Neutrophil (primary cell): Measurements from ENCODE around the gene UROC1.

Experiments used
- H3K27ac ChIP-seq: fragments of 200-600 bp; sonication (generic); 2 replicates; pipeline ENCODE4 v1.5.1; 2016; ENCODE audit warnings: mild to moderate bottlenecking, moderate library complexity
- H3K27me3 ChIP-seq: fragments of 200-600 bp; sonication (generic); 2 replicates; pipeline ENCODE4 v1.6.0; 2016; ENCODE audit warnings: mild to moderate bottlenecking
- H3K36me3 ChIP-seq: fragments of 200-600 bp; sonication (generic); 2 replicates; pipeline ENCODE4 v1.5.1; 2017
- H3K4me1 ChIP-seq, 2 experiments: fragments of 200-600 bp in 1 of 2; sonication (generic) in 1 of 2; 1 replicate in 1 of 2; 2 replicates in 1 of 2; pipeline versions ENCODE4 v1.5.1 to v1.6.1; 2013 to 2016; ENCODE audit warnings: low read depth in 1 of 2, low read length in 1 of 2, mild to moderate bottlenecking in 1 of 2, moderate library complexity in 1 of 2; ENCODE audit not compliant: control insufficient read depth in 1 of 2, insufficient read depth in 1 of 2
- H3K4me3 ChIP-seq, 2 experiments: fragments of 200-600 bp in 1 of 2; sonication (generic) in 1 of 2; 1 replicate in 1 of 2; 2 replicates in 1 of 2; pipeline ENCODE4 v1.5.1; 2013 to 2016; ENCODE audit warnings: low read depth in 1 of 2, low read length in 1 of 2, mild to moderate bottlenecking in 1 of 2, moderate library complexity in 1 of 2
- H3K9me3 ChIP-seq: fragments of 200-600 bp; sonication (generic); 2 replicates; pipeline ENCODE4 v1.5.1; 2016
- CTCF ChIP-seq: fragments of 200-600 bp; sonication (generic); IDR thresholded peaks from 2 replicates; pipeline ENCODE4 v1.5.1; 2016; ENCODE audit warnings: antibody characterized with exemption

UROC1 gene

DNA sequence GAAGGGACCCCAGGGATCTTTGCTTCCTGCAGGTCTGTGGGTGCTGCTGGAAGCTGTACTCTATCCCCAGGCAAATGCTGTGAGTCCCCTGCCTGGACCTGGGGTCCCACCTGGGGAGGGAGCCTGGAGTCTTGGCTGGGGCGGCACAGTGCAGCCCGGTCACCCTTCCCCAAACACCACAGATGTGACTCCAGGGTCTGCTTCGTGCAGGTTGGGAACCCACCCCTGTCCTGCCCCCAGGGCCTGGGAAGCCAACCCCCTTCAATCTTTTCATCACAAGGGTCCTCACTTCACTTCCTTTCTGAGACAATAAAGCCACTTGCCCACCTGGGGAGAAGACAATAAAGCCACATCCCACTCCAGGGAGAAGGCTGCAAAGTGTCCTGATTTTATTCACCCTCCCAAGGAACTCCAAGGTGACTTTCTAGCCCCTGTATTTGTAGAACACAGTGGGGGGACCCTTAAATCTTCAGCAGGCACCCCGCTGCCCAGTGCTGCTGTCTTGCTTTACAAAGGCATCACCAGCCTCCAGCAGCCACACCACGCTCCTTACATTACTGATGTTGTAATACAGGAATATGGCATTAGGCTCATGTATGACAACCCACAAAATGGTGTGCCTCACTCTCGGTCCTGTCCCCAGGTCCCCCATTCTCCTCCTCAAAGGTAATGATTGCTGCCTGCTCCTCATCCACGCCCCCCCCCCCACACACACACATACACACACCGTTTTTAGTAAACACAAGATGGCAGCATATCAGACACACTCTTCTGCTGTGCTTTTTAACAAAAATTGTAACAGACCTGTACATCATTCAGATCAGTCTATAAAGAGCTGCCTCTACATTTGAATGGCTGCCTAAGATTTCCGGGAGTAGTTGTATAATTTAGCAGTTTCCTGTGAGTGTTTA lies 31.2 kb upstream of the UROC1 start:
- Histone ChIP-seq H3K36me3 (no peaks in the 10 kb centered on the region), H3K9me3 (no peaks in the 10 kb centered on the region), H3K4me1 (peaks cover 8 to 12% of the 10 kb centered on the region in 2 experiments), H3K27ac (no peak overlapping the region), H3K4me3 (no peak overlapping the region), H3K27me3 (no peaks in the 10 kb centered on the region)
- TF ChIP-seq CTCF = no peak

DNA sequence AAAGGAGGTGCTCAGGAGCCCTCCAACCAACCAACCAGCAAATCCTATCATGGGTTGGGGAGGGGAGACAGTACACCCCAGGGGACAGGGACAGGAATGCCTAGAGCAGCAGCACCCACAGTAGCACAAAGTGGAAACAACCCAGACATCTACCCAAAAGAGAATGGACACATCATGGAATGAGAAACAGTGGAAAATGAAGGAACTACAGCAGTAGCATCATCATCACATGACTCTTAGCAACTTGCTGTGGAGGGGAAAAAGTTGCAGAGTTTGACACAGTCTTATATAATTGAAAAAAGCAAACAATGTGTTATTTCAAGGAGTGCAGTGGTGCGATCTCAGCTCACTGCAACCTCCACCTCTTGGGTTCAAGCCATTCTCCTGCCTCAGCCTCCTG lies 30.1 kb upstream of the UROC1 start:
- Histone ChIP-seq H3K27ac (no peak overlapping the region), H3K36me3 (no peaks in the 10 kb centered on the region), H3K27me3 (no peaks in the 10 kb centered on the region), H3K4me3 (no peak overlapping the region), H3K4me1 (peaks cover 8 to 12% of the 10 kb centered on the region in 2 experiments), H3K9me3 (no peaks in the 10 kb centered on the region)
- TF ChIP-seq CTCF = no peak

- H3K27ac ChIP-seq = no peak overlapping the region
- no peak for TF ChIP-seq CTCF
- H3K4me1 ChIP-seq = peaks cover 8 to 12% of the 10 kb centered on the region in 2 experiments
- no peak overlapping the region for H3K4me3 ChIP-seq
- H3K36me3 ChIP-seq = no peaks in the 10 kb centered on the region
- H3K27me3 ChIP-seq = no peaks in the 10 kb centered on the region
- no peaks in the 10 kb centered on the region for H3K9me3 ChIP-seq
Observed at GRCh38 chr3:126546549-126547239, 29.1 kb upstream of the UROC1 start.

DNA sequence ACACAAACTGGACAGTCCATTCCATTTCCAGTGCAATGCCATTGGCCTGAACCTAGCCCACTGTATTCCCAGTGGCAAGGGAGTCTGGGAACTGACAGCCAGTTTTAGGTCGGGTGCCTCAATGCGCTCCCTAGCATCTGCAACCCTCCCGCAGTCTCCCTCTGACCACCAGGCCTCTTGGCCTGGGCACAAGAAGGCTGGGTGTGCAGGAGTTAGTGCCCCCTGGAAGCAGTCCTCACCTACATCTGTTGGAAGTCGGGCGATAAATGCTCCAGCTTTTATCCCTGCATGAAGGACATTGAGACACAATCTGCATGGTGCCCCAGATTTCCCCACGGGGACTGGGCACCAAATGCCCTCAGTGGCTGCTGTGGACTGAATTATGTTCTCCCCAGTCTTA lies 28.4 kb upstream of the UROC1 start:
- Histone ChIP-seq H3K4me1 (peaks cover 13 to 18% of the 10 kb centered on the region in 2 experiments), H3K4me3 (no peak overlapping the region), H3K36me3 (no peaks in the 10 kb centered on the region), H3K9me3 (no peaks in the 10 kb centered on the region), H3K27ac (no peak overlapping the region), H3K27me3 (no peaks in the 10 kb centered on the region)
- TF ChIP-seq CTCF = no peak

DNA sequence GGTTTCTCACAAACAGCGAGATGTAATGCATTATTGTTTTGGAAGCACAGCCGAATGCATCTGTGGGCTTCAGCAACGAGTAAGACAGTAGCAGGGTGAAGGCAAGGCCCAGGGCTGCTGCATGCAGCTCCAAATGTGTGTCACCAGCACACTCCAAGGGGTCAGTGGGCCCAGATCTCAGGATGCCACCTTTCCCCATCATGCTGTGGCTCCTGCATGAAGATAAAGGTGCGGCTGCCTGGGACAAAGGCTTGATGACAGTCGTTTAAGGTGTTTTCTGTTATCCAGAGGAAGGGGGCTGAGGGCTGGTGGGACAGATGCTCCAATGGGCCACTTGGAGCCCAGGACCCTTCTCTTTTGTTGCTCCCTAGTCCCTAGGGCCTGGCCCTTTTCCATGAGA lies 28.0 kb upstream of the UROC1 start:
- Histone ChIP-seq H3K27ac (no peak overlapping the region), H3K27me3 (no peaks in the 10 kb centered on the region), H3K36me3 (no peaks in the 10 kb centered on the region), H3K4me3 (no peak overlapping the region), H3K9me3 (no peaks in the 10 kb centered on the region), H3K4me1 (peaks cover 17 to 22% of the 10 kb centered on the region in 2 experiments)
- TF ChIP-seq CTCF = no peak
